ENCODE measurements around the gene TRPV5.

DNA sequence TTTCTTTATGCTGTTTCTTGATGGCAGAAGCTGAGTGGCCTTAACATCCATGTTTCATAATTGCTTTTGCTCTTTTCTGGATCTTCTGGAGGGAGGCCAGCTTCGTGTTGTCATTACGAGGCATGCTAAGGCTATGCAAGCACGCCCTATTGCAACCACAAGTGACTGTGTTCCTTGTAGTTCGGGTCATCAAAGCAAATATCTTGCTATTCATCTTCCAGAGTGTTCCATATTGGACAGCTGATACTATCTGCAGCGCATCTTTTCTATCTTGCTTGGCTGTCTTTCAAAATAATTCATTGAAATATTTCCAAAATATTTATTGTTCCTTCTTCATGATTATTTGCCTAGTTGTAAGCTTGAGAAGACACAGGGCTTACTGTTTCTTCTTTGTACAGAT, 73.7 kb downstream of the TRPV5 start:
- TF ChIP-seq CTCF (IDR thresholded peaks at IDR 0.05; ENCODE audit: poor library complexity) = no peak
- TF ChIP-seq EZH2 (IDR thresholded peaks at IDR 0.05; ENCODE audit: borderline replicate concordance) = no peak
- no peak for TF ChIP-seq EZH2phosphoT487 (IDR thresholded peaks at IDR 0.05; ENCODE audit: low read depth, severe bottlenecking, unreplicated experiment)

Measured in hepatocyte (in vitro differentiated cells).